T-helper 2 cell treated with Interferon-gamma antibody and Interleukin-4, amounts not matched to agents 100 ng/mL and 5 ng/mL, for 36 hours (primary cell): Measurements from ENCODE around the gene SOCS3. TPM values are rescaled to one million over a fixed set of nuclear protein-coding genes. Genes with fewer than 3 reads are reported as not detected.

Experiments
- intact Hi-C: fragments of 100-400 bp; cut with micrococcal nuclease; formaldehyde crosslinking; loops from one replicate; pipeline ENCODE4 v1.15.1; 2023
- total RNA-seq: library from RNA; stranded (reverse); gene quantifications from 2 replicates; pipeline ENCODE4 v1.2.3, GENCODE V29; 2022

SOCS3 gene
- total RNA-seq, 1 donor from 2014 or later = 23.5 TPM

- intact Hi-C loops = no loop called here
Measured at GRCh38 chr17:78391051-78391431, 31.2 kb upstream of the SOCS3 start.

- intact Hi-C loops = no loop called here
Measured at GRCh38 chr17:78390241-78391050, 30.6 kb upstream of the SOCS3 start.

GRCh38 chr17:78387977-78388941 is 28.4 kb upstream of the SOCS3 start:
- intact Hi-C loops = no loop called here

GRCh38 chr17:78384479-78385175 is 24.8 kb upstream of the SOCS3 start:
- intact Hi-C loops = no loop called here

GRCh38 chr17:78383725-78384471 is 24.0 kb upstream of the SOCS3 start:
- intact Hi-C loops = no loop called here

- intact Hi-C loops = loop anchor here (1.0 kb wide), 1 partner anchor 21 kb away; the partner anchor contains the start of gene SOCS3
Measured at GRCh38 chr17:78381601-78382232, 21.8 kb upstream of the SOCS3 start.

GRCh38 chr17:78380370-78380769 is 20.5 kb upstream of the SOCS3 start:
- intact Hi-C loops = no loop called here

GRCh38 chr17:78379131-78379491 is 19.2 kb upstream of the SOCS3 start:
- intact Hi-C loops = no loop called here

GRCh38 chr17:78378225-78379130 is 18.6 kb upstream of the SOCS3 start, which contains the start of gene PGS1:
TSS of gene PGS1 (plus strand) at chr17:78378649. CDS start at chr17:78378666, 17 bp downstream.
- intact Hi-C loops = no loop called here

GRCh38 chr17:78377858-78378224 is 18.0 kb upstream of the SOCS3 start:
- intact Hi-C loops = no loop called here

- intact Hi-C loops = no loop called here
Measured at GRCh38 chr17:78376161-78376560, 16.3 kb upstream of the SOCS3 start.

GRCh38 chr17:78375401-78376151 is 15.7 kb upstream of the SOCS3 start:
- intact Hi-C loops = no loop called here

- intact Hi-C loops = no loop called here
Measured at GRCh38 chr17:78374631-78375274, 14.9 kb upstream of the SOCS3 start.

GRCh38 chr17:78374189-78374588 is 14.3 kb upstream of the SOCS3 start:
- intact Hi-C loops = no loop called here

- intact Hi-C loops = no loop called here
Measured at GRCh38 chr17:78372841-78373240, 13.0 kb upstream of the SOCS3 start.

- intact Hi-C loops = no loop called here
Measured at GRCh38 chr17:78371056-78371455, 11.2 kb upstream of the SOCS3 start.

- intact Hi-C loops = no loop called here
Measured at GRCh38 chr17:78369791-78370381, 10.0 kb upstream of the SOCS3 start.
